NB4 (cell line): ENCODE measurements around the gene SLC7A8.

ENCODE experiments used
- CTCF ChIP-seq: IDR thresholded peaks from one replicate; pipeline ENCODE4 v1.5.1; 2012; ENCODE audit warnings: low read depth, low read length
- POLR2A ChIP-seq: IDR thresholded peaks from 2 replicates; pipeline ENCODE4 v1.6.1; 2011; ENCODE audit warnings: mild to moderate bottlenecking; ENCODE audit not compliant: insufficient read length; ENCODE audit errors: extremely low read depth
- TF ChIP-seq, protein P1 (sequence below): IDR thresholded peaks from 2 replicates; pipeline ENCODE4 v1.6.1; 2011; ENCODE audit warnings: low read depth, low read length

GRCh38 chr14:23158779-23159178 lies 24.7 kb downstream of the SLC7A8 start:
- TF ChIP-seq POLR2A (no peak), CTCF (no peak)
- TF ChIP-seq, protein P1, sequence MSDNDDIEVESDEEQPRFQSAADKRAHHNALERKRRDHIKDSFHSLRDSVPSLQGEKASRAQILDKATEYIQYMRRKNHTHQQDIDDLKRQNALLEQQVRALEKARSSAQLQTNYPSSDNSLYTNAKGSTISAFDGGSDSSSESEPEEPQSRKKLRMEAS = no peak
